ENCODE measurements around the gene POLR3C. TPM values are rescaled to one million over a fixed set of nuclear protein-coding genes. Genes with fewer than 3 reads are reported as not detected.
A peak's percentile ranks its signal among the peaks of the same experiment; 100 is the strongest.

POLR3C gene
- total RNA-seq, 1 experiment from 2014 or later = 35.1 TPM

DNA sequence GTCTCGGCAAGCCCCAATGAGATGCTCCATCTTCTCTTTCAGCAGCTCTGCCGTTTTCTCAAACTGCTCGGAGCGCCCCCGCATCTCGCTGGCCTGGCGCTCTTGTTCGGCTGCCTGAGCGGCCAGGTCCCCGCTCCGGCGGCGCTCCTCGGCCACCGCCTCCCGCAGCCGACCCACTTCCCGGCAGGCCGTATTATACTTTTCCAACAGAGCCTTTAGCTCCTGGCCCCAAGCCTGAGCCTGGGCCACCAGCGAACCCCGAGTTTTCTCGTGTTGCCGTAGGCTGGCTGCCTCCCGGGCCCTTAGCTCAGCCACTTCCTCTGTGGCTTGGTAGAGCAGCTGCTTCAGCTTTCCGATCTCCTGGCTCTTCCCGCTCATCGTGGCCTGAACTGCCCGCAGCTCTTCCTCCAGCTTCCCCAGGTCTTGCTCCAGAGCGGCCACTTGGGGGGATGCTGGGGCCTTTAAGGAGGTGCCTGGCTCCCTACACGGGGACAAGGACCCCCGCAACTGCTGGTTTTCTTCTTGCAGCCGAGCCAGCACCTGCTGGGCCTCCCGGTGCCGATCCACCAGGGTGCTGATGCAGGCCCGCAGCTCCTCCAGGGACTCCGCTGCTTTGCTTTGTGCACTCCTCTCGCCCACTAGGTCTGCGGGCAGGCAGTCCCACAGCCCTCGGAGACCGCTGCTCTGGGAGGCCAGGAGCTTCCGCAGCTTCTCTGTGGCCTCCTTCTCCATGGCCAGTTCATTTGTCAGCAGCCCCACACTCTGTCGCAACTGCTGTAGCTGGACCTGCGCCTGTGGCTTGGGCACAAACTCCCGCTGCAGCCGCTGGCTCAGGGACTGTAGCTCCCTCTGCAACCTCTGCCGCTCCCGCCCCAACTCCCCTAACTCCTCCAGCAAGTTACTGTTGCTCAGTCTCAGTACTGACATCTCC, 48.3 kb downstream of the POLR3C start:
- CTCF ChIA-PET = no interaction called here
- POLR2A ChIA-PET = no interaction called here
- peak; percentile 30; the same call in 1 of the 2 replicates for ATAC-seq
- H3K36me3 ChIP-seq (ENCODE audit: control insufficient read depth, insufficient read depth, low read length) = no peaks in the 10 kb centered on the region
- intact Hi-C loops (cut with micrococcal nuclease; ENCODE audit: unreplicated experiment) (no loop called here), in situ Hi-C loops (cut with HindIII; ENCODE audit: low pct_unique_long_range_greater_than_20kb, low sequenced_read_pairs) (no loop called here)
- no peaks in the 10 kb centered on the region; the same call in 1 of the 2 replicates for H3K27me3 ChIP-seq (ENCODE audit: control insufficient read depth, insufficient read depth, low read length)
- no TSS peak for BruUV-seq (replicated peaks)
- no peak for TF ChIP-seq TCF7L2 (IDR thresholded peaks at IDR 0.05; ENCODE audit: low read depth, low read length)
- TF ChIP-seq SIN3A (IDR thresholded peaks at IDR 0.05; ENCODE audit: borderline replicate concordance, insufficient read depth, low read depth, low read length) = no peak
- TF ChIP-seq, protein P1, sequence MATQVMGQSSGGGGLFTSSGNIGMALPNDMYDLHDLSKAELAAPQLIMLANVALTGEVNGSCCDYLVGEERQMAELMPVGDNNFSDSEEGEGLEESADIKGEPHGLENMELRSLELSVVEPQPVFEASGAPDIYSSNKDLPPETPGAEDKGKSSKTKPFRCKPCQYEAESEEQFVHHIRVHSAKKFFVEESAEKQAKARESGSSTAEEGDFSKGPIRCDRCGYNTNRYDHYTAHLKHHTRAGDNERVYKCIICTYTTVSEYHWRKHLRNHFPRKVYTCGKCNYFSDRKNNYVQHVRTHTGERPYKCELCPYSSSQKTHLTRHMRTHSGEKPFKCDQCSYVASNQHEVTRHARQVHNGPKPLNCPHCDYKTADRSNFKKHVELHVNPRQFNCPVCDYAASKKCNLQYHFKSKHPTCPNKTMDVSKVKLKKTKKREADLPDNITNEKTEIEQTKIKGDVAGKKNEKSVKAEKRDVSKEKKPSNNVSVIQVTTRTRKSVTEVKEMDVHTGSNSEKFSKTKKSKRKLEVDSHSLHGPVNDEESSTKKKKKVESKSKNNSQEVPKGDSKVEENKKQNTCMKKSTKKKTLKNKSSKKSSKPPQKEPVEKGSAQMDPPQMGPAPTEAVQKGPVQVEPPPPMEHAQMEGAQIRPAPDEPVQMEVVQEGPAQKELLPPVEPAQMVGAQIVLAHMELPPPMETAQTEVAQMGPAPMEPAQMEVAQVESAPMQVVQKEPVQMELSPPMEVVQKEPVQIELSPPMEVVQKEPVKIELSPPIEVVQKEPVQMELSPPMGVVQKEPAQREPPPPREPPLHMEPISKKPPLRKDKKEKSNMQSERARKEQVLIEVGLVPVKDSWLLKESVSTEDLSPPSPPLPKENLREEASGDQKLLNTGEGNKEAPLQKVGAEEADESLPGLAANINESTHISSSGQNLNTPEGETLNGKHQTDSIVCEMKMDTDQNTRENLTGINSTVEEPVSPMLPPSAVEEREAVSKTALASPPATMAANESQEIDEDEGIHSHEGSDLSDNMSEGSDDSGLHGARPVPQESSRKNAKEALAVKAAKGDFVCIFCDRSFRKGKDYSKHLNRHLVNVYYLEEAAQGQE (IDR thresholded peaks at IDR 0.05; ENCODE audit: insufficient read depth in 1 of 2, low read depth in 2 of 2, low read length in 1 of 2) = no peak
- no peak for TF ChIP-seq POLR2AphosphoS5 (IDR thresholded peaks at IDR 0.05; ENCODE audit: low read depth, low read length)
- no peak for TF ChIP-seq CTCF (IDR thresholded peaks at IDR 0.05)
- H3K4me1 ChIP-seq (ENCODE audit: control insufficient read depth, insufficient read depth, low read length) = no peaks in the 10 kb centered on the region
- H3K27ac ChIP-seq (ENCODE audit: low read length) = no peak overlapping the region
- DNase-seq (ENCODE audit: low read depth, low spot score) = no peak
- H3K4me3 ChIP-seq (ENCODE audit: low read depth in 2 of 2, low read length in 2 of 2) = no peak overlapping the region
- no peaks in the 10 kb centered on the region for H3K9me3 ChIP-seq (ENCODE audit: control insufficient read depth, insufficient read depth, low read depth, low read length)

- H3K27me3 ChIP-seq (ENCODE audit: control insufficient read depth, insufficient read depth, low read length) = no peaks in the 10 kb centered on the region
- intact Hi-C loops (cut with micrococcal nuclease; ENCODE audit: unreplicated experiment) = no loop called here
- ChIA-PET POLR2A (no interaction called here), CTCF (no interaction called here)
- TF ChIP-seq SIN3A (IDR thresholded peaks at IDR 0.05; ENCODE audit: borderline replicate concordance, insufficient read depth, low read depth, low read length) = no peak
- TF ChIP-seq POLR2AphosphoS5 (IDR thresholded peaks at IDR 0.05; ENCODE audit: low read depth, low read length) = no peak
- TF ChIP-seq, protein P1 (IDR thresholded peaks at IDR 0.05; ENCODE audit: insufficient read depth in 1 of 2, low read depth in 2 of 2, low read length in 1 of 2) = no peak
- no peak for TF ChIP-seq CTCF (IDR thresholded peaks at IDR 0.05)
- no peak for TF ChIP-seq TCF7L2 (IDR thresholded peaks at IDR 0.05; ENCODE audit: low read depth, low read length)
- no peak overlapping the region for H3K27ac ChIP-seq (ENCODE audit: low read length)
- DNase-seq (ENCODE audit: low read depth, low spot score) = no peak
- no peaks in the 10 kb centered on the region for H3K4me1 ChIP-seq (ENCODE audit: control insufficient read depth, insufficient read depth, low read length)
- no TSS peak for BruUV-seq (replicated peaks)
- no peak overlapping the region for H3K4me3 ChIP-seq (ENCODE audit: low read depth in 2 of 2, low read length in 2 of 2)
- no peaks in the 10 kb centered on the region for H3K36me3 ChIP-seq (ENCODE audit: control insufficient read depth, insufficient read depth, low read length)
- in situ Hi-C loops (cut with HindIII; ENCODE audit: low pct_unique_long_range_greater_than_20kb, low sequenced_read_pairs) = no loop called here
- no peak for ATAC-seq
- H3K9me3 ChIP-seq (ENCODE audit: control insufficient read depth, insufficient read depth, low read depth, low read length) = no peaks in the 10 kb centered on the region
Measured at GRCh38 chr1:145874646-145875045, 50.6 kb downstream of the POLR3C start.
